CD4-positive, alpha-beta T cell treated with Interleukin-17A for 4 hours (primary cell): ENCODE data around the gene YIPF2.
"Not testable (repeated sequence)": the region's sequence is repeated elsewhere in the genome, so short reads cannot be mapped to it uniquely, and the experiment has no call there.

ENCODE experiments used
- DNase-seq: peaks from one replicate; pipeline ENCODE4 v3.0.0-alpha.2; 2020; ENCODE audit warnings: mixed read lengths

Gene YIPF2

GRCh38 chr19:10908380-10908960, 20.0 kb downstream of the YIPF2 start:
- DNase-seq = no peak

DNA sequence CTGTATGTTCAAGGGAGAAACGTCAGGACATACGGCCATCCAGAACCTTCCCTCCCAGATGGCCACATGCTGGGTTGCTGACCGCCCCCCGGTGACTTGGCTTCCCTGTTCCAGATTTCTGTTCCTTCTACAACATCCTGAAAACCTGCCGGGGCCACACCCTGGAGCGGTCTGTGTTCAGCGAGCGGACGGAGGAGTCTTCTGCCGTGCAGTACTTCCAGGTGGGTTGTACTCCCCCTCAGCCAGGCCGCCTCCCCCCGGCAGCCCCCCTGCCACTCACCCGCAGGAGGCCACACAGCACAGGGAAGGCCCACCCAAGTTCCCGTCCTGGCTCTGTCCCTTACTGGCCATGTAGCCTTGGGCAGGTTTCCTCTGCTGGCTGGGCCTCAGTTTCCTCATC, 20.5 kb downstream of the YIPF2 start:
- no peak for DNase-seq

GRCh38 chr19:10899151-10899653, 29.2 kb downstream of the YIPF2 start:
- DNase-seq = no peak

GRCh38 chr19:10898633-10899032, 29.8 kb downstream of the YIPF2 start:
- no peak for DNase-seq

DNA sequence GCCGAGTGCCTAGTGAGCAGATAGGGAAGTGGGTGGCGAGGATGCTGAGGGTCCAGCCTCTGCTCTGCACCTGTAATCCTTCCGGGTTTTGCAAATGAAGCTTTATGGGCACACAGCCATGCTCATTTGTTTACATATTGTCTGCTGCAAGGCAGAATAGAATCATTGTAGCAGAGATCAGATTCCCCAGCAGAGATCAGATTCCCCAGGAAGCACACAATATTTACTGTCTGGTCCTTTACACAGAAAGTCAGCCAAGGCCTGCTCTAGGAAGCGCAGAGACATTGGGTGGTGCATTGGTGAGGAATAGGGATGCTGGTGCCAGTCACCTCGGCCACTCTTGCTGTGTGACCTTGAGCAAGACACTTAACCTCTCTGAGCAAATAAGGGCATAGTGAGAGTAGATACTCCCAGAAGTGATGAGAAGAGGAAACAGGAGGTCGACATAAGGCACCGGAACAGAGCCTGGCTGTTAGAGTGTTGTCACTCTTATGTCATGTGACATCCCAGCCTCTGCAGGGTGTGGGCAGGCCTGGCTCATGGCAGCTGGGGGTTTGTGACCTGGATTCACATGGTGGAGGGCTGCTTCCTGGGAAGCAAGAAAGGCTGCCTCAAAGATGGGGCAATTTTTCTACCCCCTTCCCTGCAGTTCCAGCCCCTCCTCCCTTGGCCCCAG, 31.4 kb downstream of the YIPF2 start:
- no peak for DNase-seq

GRCh38 chr19:10895920-10896319, 32.5 kb downstream of the YIPF2 start:
- no peak for DNase-seq

DNA sequence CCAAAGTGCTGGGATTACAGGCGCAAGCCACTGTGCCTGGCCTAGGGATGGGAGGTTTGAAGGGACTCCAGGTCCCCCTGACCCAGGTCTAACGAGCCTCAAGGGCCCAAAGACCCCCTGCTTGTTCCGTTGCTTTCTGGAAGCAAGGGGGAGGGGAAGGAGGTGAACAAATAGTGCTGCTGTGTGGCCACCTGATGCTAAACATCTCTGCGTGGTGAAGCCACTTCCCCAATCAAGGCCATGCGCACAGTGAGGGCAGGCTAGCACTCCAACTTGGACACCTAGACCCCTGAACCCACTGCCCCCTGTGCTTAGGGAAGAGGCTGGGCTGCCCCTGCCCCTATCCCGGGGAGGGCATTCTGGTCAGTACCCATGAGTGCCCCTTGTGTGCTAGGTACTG, 33.1 kb downstream of the YIPF2 start:
- DNase-seq = no peak

DNA sequence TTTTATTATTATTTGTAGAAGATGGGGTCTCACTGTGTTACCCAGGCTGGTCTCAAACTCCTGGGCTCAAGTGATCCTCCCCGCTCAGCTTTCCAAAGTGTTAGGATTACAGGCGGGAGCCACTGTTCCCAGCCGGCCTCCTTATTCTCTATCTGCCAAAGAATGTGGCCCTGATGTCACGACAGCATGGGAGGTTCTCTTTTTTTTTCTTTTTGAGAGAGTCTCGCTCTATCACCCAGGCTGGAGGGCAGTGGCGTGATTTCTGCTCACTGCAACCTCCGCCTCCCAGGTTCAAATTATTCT, 33.6 kb downstream of the YIPF2 start:
- DNase-seq = no peak

GRCh38 chr19:10892256-10892655, 36.2 kb downstream of the YIPF2 start:
- no peak for DNase-seq

DNA sequence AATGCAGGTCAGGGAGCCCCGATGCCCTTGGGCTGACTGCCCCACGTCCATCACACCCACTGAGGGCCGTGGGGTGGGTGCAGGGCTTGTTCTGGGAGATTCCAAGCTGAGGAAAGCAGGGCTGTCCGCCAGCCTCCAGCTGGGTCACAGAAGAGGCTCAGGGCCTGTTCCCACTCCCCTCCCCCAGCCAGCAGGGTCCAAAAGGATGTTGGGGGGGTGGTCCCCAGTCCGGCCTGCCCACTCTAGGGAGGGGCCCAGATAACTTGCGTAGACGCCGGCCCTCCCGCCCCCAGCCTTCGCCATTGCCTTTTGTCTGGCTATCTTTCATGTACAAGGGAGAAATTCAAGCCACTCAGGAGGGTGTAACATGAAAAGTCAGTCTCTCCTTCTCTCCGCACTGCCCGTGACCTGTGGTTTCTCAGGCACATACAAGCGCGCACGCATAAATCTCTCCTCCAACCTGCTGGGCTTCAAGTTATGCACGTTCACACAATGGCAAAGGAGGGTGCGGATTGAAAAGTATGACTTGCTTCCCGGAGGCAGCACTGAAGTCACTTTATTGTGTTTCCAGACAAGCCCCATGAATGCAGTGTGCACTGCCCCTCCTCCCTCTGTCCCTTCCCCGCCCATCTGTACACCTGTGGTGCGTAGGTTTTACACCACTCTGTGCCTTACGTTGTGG, 36.9 kb downstream of the YIPF2 start:
- DNase-seq = no peak

DNA sequence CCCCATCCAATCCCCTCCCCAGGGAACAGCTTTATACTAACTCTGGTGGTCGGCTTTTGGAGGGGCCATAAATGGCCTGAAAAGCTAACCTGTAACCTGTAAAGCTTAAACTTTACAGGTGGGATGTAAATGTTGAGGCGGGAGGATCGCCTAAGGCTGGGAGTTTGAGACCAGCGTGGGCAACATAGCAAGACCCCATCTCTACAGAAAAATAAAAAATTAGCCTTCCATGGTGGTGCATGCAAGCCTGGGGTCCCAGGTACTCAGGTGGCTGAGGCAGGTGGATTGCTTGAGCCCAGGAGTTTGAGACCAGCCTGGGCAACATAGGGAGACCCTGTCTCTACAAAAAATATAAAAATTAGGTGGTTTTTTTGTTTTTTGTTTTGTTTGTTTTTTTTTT, 38.6 kb downstream of the YIPF2 start:
- no peak for DNase-seq

DNA sequence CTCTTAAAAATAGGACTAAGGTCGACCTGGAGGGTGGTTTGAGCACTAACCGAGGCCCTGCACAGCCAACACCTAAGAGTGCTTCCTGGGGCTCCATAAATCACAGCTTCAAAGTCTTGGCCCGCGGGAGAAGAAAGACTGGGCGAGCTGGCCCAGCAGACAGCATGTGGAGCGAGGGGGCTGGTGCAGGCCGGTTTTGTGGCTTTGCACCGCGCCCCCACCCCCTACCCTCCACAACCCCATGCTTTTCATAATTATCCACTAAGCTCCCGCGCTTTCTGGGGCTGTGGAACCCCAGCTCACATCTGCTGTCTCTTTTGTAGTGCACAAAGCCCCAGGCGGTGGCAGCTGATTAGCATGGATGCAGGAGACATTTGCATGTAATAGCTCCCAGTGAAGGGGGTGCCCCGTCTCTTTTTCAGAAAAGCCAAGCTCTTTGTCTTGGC, 40.0 kb downstream of the YIPF2 start:
- no peak for DNase-seq

DNA sequence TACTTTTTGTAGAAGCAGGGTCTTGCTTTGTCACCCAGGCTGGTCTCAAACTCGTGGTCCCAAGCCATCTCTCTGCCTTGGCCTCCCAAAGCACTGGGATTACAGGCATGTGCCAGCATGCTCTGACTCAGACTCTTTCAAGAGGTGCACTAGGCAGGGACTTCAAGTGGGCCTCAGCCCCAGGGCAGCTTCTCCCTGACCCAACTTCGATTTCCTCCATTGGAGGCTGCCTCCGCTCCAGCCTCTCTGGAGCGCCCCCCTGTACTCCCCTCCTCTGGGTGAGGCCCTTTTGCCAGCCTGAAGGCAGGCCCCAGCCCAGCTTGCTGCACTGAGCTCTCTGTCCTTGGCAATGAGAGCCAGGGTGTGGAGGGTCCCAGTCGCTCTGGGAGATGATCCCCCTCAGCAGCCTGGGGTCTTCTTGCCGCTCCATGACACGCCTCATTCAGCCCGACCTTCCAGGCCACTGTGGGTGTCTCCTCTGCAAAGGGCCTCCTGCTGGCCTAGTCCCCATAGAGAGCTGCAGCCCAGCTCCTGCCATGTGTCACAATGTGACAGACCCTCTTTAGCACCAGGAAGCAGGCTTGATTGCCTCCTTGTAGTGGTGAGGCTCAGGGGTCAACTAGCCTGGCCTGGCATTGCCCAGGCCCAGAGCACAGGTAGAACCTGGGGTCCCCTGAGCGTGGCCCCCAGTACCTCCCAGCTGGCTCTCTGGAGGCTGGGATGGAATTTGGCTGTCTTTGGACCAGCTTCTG, 40.6 kb downstream of the YIPF2 start:
- no peak for DNase-seq

DNA sequence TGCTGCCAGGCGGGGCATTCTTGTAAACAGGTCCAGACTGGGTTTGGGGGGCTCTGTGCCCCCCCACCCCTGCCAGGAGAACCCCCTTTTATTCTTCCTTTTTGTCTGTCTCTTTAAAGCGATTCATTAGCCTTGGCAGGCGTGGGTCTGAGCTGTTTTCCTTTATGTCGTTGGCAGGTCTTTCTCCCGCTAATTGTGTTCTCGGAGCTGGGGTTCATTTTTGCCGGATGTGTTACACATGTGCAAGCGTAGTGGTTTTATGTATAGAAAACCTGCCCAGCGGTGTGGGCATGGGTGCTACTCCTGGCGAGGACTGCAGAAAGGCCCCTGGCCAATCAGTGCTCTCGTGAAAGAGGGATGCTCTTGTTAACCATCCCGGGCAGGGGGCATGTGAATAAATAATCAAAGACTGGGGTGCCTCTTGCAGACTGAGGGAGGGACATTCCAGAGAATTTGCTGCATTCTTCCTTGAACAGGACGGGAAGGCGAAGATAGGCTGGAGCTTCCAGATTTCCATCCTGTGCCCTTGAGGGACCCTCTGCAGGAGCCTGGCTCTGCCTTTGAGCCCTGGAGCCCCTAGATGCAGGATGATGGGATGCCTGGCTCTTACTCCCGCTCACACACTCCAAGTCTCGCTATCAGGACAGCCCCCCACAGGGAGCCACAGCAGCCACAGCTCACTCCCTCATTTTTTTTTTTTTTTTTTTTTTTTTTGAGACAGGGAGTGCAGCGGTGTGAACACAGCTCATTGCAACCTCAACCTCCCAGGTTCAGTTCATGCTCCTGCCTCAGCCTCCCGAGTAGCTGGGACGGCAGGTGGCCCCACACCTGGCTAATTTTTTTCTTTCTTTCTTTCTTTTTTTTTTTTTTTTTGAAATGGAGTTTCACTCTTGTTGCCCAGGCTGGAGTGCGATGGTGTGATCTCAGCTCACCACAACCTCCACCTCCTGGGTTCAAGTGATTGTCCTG, 43.0 kb downstream of the YIPF2 start:
- DNase-seq = no peak

DNA sequence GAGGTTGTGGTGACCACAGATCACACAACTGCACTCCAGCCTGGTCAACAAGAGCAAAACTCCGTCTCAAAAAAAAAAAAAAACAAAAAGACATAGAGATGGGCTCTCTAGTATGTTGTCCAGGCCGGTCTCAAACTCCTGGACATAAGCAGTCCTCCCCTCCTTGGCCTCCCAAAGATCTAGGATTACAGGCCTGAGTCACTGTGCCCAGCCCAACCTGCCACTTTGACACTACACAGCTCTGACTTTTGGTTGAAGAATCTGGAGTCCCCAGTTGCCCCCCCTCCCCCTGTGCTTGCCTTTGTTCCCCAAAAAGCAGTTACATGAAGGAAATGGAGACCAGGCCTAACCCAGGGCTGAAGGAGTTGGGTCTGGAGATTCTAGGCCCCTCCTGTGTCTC, 44.2 kb downstream of the YIPF2 start:
- no peak for DNase-seq

DNA sequence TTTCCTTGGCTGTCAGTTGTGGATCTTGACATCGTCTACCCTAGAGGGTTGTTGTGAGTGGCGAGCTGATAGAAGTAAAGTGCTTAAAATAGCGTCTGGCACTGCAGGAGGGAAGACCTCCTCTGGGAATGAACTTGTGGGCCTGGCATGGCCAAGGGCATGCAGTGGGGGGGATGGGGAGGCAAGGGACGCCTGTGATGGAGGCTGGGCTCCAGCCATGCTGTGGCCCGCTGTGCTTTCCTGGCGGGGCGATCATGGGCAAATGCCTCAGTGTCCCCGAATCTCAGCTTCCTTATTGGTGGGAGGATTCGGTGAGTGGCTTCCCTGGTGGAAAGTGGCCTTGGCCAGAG, 46.4 kb downstream of the YIPF2 start:
- DNase-seq = no peak

- no peak for DNase-seq
Measured at GRCh38 chr19:10881403-10882107, 46.9 kb downstream of the YIPF2 start.

GRCh38 chr19:10878253-10878652, 50.2 kb downstream of the YIPF2 start:
- no peak for DNase-seq

DNA sequence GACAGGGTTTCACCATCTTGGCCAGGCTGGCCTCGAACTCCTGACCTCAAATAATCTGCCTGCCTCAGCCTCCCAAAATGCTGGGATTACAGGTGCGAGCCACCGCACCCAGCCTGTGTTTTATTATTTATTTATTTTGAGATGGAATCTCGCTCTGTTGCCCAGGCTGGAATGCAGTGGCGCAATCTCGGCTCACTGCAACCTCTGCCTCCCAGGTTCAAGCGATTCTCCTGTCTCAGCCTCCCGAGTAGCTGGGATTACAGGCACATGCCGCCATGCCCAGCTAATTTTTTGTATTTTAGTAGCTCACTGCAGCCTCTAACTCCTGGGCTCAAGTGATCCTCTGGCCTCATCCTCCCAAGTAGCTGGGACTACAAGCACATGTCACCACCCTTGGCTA, 50.8 kb downstream of the YIPF2 start:
- not testable (repeated sequence) for DNase-seq

GRCh38 chr19:10876459-10877240, 51.8 kb downstream of the YIPF2 start:
- no peak for DNase-seq

DNA sequence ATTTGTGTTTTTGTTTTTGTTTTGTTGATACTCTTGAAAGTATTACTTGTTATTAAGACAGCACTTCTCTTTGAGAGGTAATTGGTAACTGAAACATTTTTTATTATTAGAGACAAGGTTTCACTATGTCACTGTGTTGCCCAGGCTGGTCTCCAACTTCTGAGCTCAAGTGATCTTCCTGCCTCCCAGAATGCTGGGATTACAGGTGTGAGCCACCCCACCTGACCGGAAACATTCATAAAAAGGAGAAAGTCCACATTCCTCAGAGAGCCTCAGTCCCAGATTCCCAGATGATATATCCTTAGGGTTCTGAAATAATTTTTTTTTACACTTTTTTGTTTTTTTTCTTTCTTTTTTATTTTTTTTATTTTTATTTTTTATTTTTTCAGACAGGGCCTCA, 54.4 kb downstream of the YIPF2 start:
- DNase-seq = no peak
